ENCODE measurements around the gene PCK2. TPM values are rescaled to one million over a fixed set of nuclear protein-coding genes. Genes with fewer than 3 reads are reported as not detected.
A peak's percentile ranks its signal among the peaks of the same experiment; 100 is the strongest.

PCK2 gene
- total and polyA plus RNA-seq, 2 of the 13 experiments (the other 11 are each of a cell fraction or from before 2014, with no cell fraction given): 129 to 272 TPM

DNA sequence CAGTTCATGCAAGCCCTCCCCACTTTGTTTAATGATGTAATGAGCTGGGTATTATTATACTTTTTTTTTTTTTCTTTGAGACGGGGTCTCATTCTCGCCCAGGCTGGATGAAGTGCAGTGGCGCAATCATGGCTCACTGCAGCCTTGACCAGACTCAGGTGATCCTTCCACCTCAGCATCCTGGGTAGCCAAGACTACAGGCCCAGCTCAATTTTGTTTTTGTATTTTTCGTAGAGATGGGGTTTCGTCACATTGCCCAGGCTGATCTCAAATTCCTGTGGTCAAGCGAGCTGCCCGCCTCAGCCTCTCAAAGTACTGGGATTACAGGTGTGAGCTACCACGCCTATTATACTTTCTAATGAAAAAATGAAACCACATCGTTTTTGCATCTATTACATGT lies 15.9 kb downstream of the PCK2 start (continued):
- peak; percentile 58 for TF ChIP-seq ZFY (CRISPR knock-in tag; IDR thresholded peaks at IDR 0.05)
- no peak for TF ChIP-seq HMGA1 (CRISPR knock-in tag; conservative IDR thresholded peaks at IDR 0.05)
- 0 out of 2 replicates have a peak, but pooled peaks have one; percentile 20 for TF ChIP-seq NCOR1 (IDR thresholded peaks at IDR 0.05; ENCODE audit: borderline replicate concordance, low read length)
- TF ChIP-seq ZNF329 (CRISPR knock-in tag; IDR thresholded peaks at IDR 0.05; ENCODE audit: low read depth): no peak
- no peak for TF ChIP-seq ZNF598 (CRISPR knock-in tag; IDR thresholded peaks at IDR 0.05; ENCODE audit: borderline replicate concordance)
- peak; percentile 48 for TF ChIP-seq CCAR2 (optimal IDR thresholded peaks at IDR 0.05; ENCODE audit: low read depth, low read length)
- no peak for TF ChIP-seq ZNF709 (CRISPR knock-in tag; IDR thresholded peaks at IDR 0.05)
- TF ChIP-seq ZNF121 (CRISPR knock-in tag; IDR thresholded peaks at IDR 0.05): peak; percentile 34; the same call in 1 of the 2 replicates
- no peak for TF ChIP-seq PCBP1 (IDR thresholded peaks at IDR 0.05; ENCODE audit: borderline replicate concordance, low read depth, low read length)
- TF ChIP-seq, protein P1, sequence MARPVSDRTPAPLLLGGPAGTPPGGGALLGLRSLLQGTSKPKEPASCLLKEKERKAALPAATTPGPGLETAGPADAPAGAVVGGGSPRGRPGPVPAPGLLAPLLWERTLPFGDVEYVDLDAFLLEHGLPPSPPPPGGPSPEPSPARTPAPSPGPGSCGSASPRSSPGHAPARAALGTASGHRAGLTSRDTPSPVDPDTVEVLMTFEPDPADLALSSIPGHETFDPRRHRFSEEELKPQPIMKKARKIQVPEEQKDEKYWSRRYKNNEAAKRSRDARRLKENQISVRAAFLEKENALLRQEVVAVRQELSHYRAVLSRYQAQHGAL (CRISPR knock-in tag; IDR thresholded peaks at IDR 0.05; ENCODE audit: not compliant biosample characterization): no peak
- TF ChIP-seq CREB1 (IDR thresholded peaks at IDR 0.05): peak; percentile 8; the same call in 1 of the 2 replicates
- no peak for TF ChIP-seq CREB1 (CRISPR knock-in tag; IDR thresholded peaks at IDR 0.05)
- no peak for TF ChIP-seq ZNF761 (CRISPR knock-in tag; conservative IDR thresholded peaks at IDR 0.05)
- no peak; the same call in 1 of the 2 replicates for TF ChIP-seq THAP11 (CRISPR knock-in tag; IDR thresholded peaks at IDR 0.05)
- peak; percentile 35; the same call in 1 of the 2 replicates for TF ChIP-seq ZNF879 (CRISPR knock-in tag; IDR thresholded peaks at IDR 0.05)
- 0 out of 2 replicates have a peak, but pooled peaks have one; percentile 19 for TF ChIP-seq RARA (CRISPR knock-in tag; IDR thresholded peaks at IDR 0.05)
- TF ChIP-seq, protein P2, sequence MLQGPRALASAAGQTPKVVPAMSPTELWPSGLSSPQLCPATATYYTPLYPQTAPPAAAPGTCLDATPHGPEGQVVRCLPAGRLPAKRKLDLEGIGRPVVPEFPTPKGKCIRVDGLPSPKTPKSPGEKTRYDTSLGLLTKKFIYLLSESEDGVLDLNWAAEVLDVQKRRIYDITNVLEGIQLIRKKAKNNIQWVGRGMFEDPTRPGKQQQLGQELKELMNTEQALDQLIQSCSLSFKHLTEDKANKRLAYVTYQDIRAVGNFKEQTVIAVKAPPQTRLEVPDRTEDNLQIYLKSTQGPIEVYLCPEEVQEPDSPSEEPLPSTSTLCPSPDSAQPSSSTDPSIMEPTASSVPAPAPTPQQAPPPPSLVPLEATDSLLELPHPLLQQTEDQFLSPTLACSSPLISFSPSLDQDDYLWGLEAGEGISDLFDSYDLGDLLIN (CRISPR knock-in tag; IDR thresholded peaks at IDR 0.05; ENCODE audit: borderline replicate concordance): no peak
- no peak for TF ChIP-seq ZNF891 (CRISPR knock-in tag; IDR thresholded peaks at IDR 0.05)
- no peak for TF ChIP-seq ZFP62 (CRISPR knock-in tag; IDR thresholded peaks at IDR 0.05)
- TF ChIP-seq NCOA1 (CRISPR knock-in tag; IDR thresholded peaks at IDR 0.05): no peak
- peak; percentile 44; the same call in 1 of the 2 replicates for TF ChIP-seq ZNF501 (CRISPR knock-in tag; IDR thresholded peaks at IDR 0.05)
- TF ChIP-seq RORA (CRISPR knock-in tag; IDR thresholded peaks at IDR 0.05): no peak
- TF ChIP-seq, protein P3, sequence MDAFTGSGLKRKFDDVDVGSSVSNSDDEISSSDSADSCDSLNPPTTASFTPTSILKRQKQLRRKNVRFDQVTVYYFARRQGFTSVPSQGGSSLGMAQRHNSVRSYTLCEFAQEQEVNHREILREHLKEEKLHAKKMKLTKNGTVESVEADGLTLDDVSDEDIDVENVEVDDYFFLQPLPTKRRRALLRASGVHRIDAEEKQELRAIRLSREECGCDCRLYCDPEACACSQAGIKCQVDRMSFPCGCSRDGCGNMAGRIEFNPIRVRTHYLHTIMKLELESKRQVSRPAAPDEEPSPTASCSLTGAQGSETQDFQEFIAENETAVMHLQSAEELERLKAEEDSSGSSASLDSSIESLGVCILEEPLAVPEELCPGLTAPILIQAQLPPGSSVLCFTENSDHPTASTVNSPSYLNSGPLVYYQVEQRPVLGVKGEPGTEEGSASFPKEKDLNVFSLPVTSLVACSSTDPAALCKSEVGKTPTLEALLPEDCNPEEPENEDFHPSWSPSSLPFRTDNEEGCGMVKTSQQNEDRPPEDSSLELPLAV (CRISPR knock-in tag; conservative IDR thresholded peaks at IDR 0.05; ENCODE audit: low read depth): no peak
- TF ChIP-seq SAP130 (CRISPR knock-in tag; IDR thresholded peaks at IDR 0.05; ENCODE audit: low read depth): peak; percentile 25; the same call in 1 of the 2 replicates
- no peak for TF ChIP-seq ZNF768 (CRISPR knock-in tag; IDR thresholded peaks at IDR 0.05)
- no peak for TF ChIP-seq PHF20 (CRISPR knock-in tag; IDR thresholded peaks at IDR 0.05)
- TF ChIP-seq, protein P4, sequence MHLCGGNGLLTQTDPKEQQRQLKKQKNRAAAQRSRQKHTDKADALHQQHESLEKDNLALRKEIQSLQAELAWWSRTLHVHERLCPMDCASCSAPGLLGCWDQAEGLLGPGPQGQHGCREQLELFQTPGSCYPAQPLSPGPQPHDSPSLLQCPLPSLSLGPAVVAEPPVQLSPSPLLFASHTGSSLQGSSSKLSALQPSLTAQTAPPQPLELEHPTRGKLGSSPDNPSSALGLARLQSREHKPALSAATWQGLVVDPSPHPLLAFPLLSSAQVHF (CRISPR knock-in tag; IDR thresholded peaks at IDR 0.05): no peak
- TF ChIP-seq ZNF703 (CRISPR knock-in tag; IDR thresholded peaks at IDR 0.05; ENCODE audit: borderline replicate concordance): no peak
- TF ChIP-seq SP4 (CRISPR knock-in tag; IDR thresholded peaks at IDR 0.05): no peak
- TF ChIP-seq RFXAP (CRISPR knock-in tag; IDR thresholded peaks at IDR 0.05; ENCODE audit: borderline replicate concordance): no peak
- TF ChIP-seq RFX3 (CRISPR knock-in tag; IDR thresholded peaks at IDR 0.05): no peak
